ENCODE results near the gene C2CD4A. TPM values are rescaled to one million over a fixed set of nuclear protein-coding genes. Genes with fewer than 3 reads are reported as not detected.

The C2CD4A gene
- total RNA-seq, 1 donor from 2014 or later, result not detected

DNA sequence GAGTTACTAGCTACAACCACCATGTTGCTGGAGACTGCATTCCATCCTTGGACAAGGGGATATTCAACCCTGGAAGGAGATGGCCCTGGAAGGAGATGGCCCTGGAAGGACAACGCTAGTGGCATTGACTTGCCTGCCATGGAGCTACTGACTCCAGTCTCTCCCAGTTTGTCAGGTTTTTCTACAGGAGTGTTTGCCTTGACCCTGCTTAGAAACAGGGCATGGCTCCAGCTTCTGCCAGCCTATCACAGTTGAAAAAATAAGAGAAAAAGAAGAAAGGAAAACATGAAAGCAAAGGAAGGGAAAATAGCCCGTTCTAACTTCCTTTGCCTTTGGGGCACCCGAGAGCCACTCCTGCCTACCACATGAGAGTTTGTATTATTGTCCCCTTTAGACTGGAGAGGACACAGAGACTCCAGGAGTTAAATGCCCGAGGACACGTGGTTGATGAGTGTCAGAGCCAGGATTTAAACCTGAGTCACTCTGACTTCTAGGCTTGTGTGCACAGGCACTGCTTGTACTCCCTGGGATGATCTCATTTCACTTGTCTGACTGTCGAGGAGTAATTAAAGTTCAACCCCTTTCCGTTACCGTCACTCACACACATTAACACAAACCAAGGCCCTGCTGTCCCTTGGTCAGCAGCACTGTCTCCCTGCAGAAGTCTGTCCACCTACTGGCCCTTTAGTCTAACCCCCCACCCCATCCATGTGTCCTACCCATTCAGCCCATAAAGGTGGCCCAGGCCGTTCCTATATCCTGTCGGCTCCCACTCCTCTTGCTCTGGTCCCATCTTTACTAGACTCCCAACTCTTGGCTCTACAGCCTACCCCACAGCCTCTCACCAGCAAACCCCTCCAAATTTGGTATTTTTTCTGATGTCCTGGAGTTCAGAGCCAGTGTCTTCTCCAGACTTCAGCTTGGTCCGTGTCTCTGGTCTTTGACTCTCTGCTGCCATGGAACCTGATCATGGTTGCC lies 46.1 kb downstream of the C2CD4A start:
- no peaks in the 10 kb centered on the region for H3K36me3 Mint-ChIP-seq
- no peak overlapping the region for H3K4me3 ChIP-seq
- H3K4me2 ChIP-seq, result no peak overlapping the region
- H3K4me3 Mint-ChIP-seq, result no peak overlapping the region
- peaks cover 3% of the 10 kb centered on the region for H3K27me3 Mint-ChIP-seq (ENCODE audit: insufficient read depth, low read depth)
- peaks cover 2% of the 10 kb centered on the region for H3K4me1 Mint-ChIP-seq
- no peaks in the 10 kb centered on the region for H3K9me3 Mint-ChIP-seq
- no peak overlapping the region for H3K9ac ChIP-seq
- H3K79me2 ChIP-seq (ENCODE audit: low read depth), result no peaks in the 10 kb centered on the region
- no peaks in the 10 kb centered on the region for H3F3A ChIP-seq (ENCODE audit: low read depth)
- no peak overlapping the region for H3K27ac ChIP-seq
- H3K27ac Mint-ChIP-seq, result no peak overlapping the region
- H3K4me1 ChIP-seq, result no peaks in the 10 kb centered on the region
- no peak for DNase-seq (ENCODE audit: low spot score)
- no peak for TF ChIP-seq EZH2phosphoT487 (IDR thresholded peaks at IDR 0.05)
- TF ChIP-seq, protein P1, sequence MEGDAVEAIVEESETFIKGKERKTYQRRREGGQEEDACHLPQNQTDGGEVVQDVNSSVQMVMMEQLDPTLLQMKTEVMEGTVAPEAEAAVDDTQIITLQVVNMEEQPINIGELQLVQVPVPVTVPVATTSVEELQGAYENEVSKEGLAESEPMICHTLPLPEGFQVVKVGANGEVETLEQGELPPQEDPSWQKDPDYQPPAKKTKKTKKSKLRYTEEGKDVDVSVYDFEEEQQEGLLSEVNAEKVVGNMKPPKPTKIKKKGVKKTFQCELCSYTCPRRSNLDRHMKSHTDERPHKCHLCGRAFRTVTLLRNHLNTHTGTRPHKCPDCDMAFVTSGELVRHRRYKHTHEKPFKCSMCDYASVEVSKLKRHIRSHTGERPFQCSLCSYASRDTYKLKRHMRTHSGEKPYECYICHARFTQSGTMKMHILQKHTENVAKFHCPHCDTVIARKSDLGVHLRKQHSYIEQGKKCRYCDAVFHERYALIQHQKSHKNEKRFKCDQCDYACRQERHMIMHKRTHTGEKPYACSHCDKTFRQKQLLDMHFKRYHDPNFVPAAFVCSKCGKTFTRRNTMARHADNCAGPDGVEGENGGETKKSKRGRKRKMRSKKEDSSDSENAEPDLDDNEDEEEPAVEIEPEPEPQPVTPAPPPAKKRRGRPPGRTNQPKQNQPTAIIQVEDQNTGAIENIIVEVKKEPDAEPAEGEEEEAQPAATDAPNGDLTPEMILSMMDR (IDR thresholded peaks at IDR 0.05), result no peak
- no peak for TF ChIP-seq EZH2 (IDR thresholded peaks at IDR 0.05)
- H3K27me3 ChIP-seq, result no peaks in the 10 kb centered on the region
- no peaks in the 10 kb centered on the region for H4K20me1 ChIP-seq (ENCODE audit: low read depth)
- H3K9me3 ChIP-seq (ENCODE audit: low read depth), result no peaks in the 10 kb centered on the region
- no peak overlapping the region for H2AFZ ChIP-seq (replicated peaks)
- no peaks in the 10 kb centered on the region for H3K36me3 ChIP-seq

DNA sequence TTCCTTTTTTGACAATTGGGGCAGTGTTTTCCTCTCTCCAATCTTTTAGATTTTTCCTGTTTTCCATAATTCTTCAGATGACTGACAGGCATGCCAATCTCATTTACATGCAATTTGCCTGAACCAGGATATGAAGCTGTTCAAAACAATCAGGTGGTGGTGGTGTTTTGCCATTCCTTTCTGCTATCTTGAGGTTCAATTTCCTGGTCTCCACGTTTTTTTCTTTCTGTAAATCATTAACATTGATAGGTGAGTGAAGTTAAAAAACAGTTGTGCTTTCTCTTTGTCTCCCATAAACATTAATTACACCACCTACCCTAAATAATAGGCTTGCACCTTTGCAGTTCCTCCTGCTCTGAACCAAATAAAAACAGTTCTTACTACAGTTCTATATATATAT lies 49.1 kb downstream of the C2CD4A start:
- DNase-seq (ENCODE audit: low spot score), result no peak
- no peaks in the 10 kb centered on the region for H3K9me3 ChIP-seq (ENCODE audit: low read depth)
- TF ChIP-seq EZH2phosphoT487 (IDR thresholded peaks at IDR 0.05) (no peak), EZH2 (IDR thresholded peaks at IDR 0.05) (no peak)
- TF ChIP-seq, protein P1 (IDR thresholded peaks at IDR 0.05), result no peak
- no peaks in the 10 kb centered on the region for H3K36me3 ChIP-seq
- Mint-ChIP-seq H3K9me3 (no peaks in the 10 kb centered on the region), H3K4me1 (peaks cover 12% of the 10 kb centered on the region), H3K27me3 (ENCODE audit: insufficient read depth, low read depth) (peaks cover 8% of the 10 kb centered on the region), H3K36me3 (no peaks in the 10 kb centered on the region), H3K27ac (no peak overlapping the region), H3K4me3 (no peak overlapping the region)
- H3K9ac ChIP-seq, result no peak overlapping the region
- no peak overlapping the region for H3K4me2 ChIP-seq
- H3K4me1 ChIP-seq, result no peaks in the 10 kb centered on the region
- no peaks in the 10 kb centered on the region for H3K79me2 ChIP-seq (ENCODE audit: low read depth)
- no peaks in the 10 kb centered on the region for H3F3A ChIP-seq (ENCODE audit: low read depth)
- no peak overlapping the region for H3K4me3 ChIP-seq
- H3K27me3 ChIP-seq, result no peaks in the 10 kb centered on the region
- no peak overlapping the region for H3K27ac ChIP-seq
- no peaks in the 10 kb centered on the region for H4K20me1 ChIP-seq (ENCODE audit: low read depth)
- H2AFZ ChIP-seq (replicated peaks), result no peak overlapping the region

DNA sequence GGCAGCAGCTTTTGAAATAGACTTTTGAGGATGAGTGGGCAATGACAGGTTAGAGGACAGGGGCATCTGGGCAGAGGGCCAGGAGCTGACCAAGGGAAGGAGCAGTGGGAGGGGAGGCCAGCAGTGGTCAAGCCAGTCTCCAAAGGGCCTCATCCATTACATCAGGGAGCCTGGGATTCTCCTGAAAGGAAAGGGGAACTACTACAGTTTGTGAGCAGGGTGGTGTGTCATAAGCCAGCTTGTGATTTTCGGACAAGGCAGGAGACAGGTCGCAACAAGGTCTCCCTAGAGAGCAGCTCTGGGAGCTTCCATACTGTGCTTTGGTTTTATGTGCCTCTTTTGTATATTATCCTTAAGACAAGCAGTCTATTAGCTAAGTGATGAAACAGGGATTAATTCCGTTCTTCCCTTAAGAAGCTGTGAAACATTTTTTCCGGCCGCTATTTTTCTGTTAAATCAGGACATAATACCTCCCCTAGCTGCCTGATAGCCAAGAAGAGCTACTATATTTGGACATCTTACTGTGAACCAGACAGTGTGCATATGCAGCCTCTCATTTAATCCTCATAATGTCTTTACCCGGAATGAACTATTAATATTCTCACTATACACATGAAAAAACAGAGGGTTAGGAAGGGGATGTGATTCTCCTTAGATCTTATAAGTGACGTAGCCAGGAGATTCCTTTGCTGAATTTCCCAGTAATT lies 51.9 kb downstream of the C2CD4A start:
- no peaks in the 10 kb centered on the region for H3K36me3 ChIP-seq
- no peak overlapping the region for H2AFZ ChIP-seq (replicated peaks)
- no peaks in the 10 kb centered on the region for H3K79me2 ChIP-seq (ENCODE audit: low read depth)
- no peaks in the 10 kb centered on the region for H3F3A ChIP-seq (ENCODE audit: low read depth)
- DNase-seq (ENCODE audit: low spot score), result no peak
- Mint-ChIP-seq H3K27me3 (ENCODE audit: insufficient read depth, low read depth) (peaks cover 6% of the 10 kb centered on the region), H3K4me1 (peaks cover 10% of the 10 kb centered on the region), H3K4me3 (no peak overlapping the region), H3K36me3 (no peaks in the 10 kb centered on the region), H3K27ac (no peak overlapping the region), H3K9me3 (no peaks in the 10 kb centered on the region)
- H3K9me3 ChIP-seq (ENCODE audit: low read depth), result no peaks in the 10 kb centered on the region
- H3K27me3 ChIP-seq, result no peaks in the 10 kb centered on the region
- H3K4me3 ChIP-seq, result no peak overlapping the region
- no peak for TF ChIP-seq EZH2phosphoT487 (IDR thresholded peaks at IDR 0.05)
- TF ChIP-seq EZH2 (IDR thresholded peaks at IDR 0.05), result no peak
- TF ChIP-seq, protein P1 (IDR thresholded peaks at IDR 0.05), result no peak
- H4K20me1 ChIP-seq (ENCODE audit: low read depth), result no peaks in the 10 kb centered on the region
- no peak overlapping the region for H3K27ac ChIP-seq
- no peak overlapping the region for H3K4me2 ChIP-seq
- no peak overlapping the region for H3K9ac ChIP-seq
- H3K4me1 ChIP-seq, result no peaks in the 10 kb centered on the region
